ENCODE data around the gene TMEM72.
A peak's percentile ranks its signal among the peaks of the same experiment; 100 is the strongest.

The TMEM72 gene

DNA sequence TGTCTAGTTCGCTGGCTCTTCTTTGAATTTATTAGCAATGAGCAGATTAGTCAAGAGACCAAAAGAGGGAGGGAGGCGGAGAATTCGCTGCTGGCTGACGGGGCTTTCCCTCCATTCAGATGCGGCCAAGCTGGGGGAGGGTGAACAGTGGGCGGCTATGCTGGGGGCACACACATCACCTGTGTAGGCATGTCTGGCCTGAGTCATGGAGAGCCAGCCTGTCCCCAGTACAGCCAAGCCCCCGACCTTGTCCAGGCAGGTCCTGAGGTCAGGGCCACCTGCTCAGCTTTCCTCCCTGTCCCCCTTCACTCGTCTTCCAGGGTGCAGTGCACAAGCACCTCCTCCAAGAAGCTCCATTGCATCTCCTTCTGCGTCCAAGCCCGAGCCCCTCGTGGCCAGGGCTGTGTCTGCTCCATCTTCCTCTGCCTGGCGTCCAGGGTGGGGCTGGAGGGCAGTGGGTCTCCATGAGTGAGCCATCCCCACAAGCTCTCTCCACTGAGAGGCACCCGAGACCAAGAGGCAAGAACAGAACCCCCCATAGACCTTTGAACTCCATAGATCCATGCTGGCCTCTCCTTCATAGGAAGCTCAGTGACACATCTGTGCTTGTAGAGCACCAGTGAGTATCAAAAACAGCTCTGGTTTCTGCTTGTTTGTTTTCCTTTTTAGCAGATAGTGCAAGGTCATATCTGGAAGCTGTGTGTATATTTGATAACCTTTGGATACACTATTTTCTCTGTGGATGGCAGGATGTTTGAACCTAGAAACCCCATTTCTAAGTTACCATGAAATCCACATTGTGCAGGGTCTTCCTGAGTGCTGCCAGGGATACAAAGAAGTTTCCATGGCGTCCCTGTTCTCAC lies 69.4 kb downstream of the TMEM72 start:
- no peaks in the 10 kb centered on the region for H3K9me3 Mint-ChIP-seq
- no peak overlapping the region for H3K27ac Mint-ChIP-seq
- H3K4me1 Mint-ChIP-seq: peaks cover 5 to 14% of the 10 kb centered on the region in 2 donors

GRCh38 chr10:44981172-44982113 lies 70.3 kb downstream of the TMEM72 start:
- Mint-ChIP-seq H3K4me1 (peaks cover 3 to 9% of the 10 kb centered on the region in 2 donors), H3K27ac (no peak overlapping the region), H3K9me3 (no peaks in the 10 kb centered on the region), H3K36me3 (peaks cover 0 to 3% of the 10 kb centered on the region in 2 donors), H3K4me3 (no peak overlapping the region), H3K27me3 (peaks cover 0 to 13% of the 10 kb centered on the region in 2 donors)
- DNase-seq (no peak), ATAC-seq (replicated peaks) (peak; percentile 58 to 61)

More for the DNA sequence above, 69.4 kb downstream of the TMEM72 start:
- Mint-ChIP-seq H3K36me3 (peaks cover 0 to 3% of the 10 kb centered on the region in 2 donors), H3K4me3 (no peak overlapping the region), H3K27me3 (peaks cover 0 to 13% of the 10 kb centered on the region in 2 donors)
- ATAC-seq (replicated peaks) (peak in 1 of 2 donors; percentile 10), DNase-seq (no peak)

- ATAC-seq (replicated peaks) (no peak), DNase-seq (no peak)
- H3K4me3 Mint-ChIP-seq: no peak overlapping the region
- no peak overlapping the region for H3K27ac Mint-ChIP-seq
- H3K4me1 Mint-ChIP-seq: peaks cover 3 to 9% of the 10 kb centered on the region in 2 donors
- H3K27me3 Mint-ChIP-seq: peaks cover 0 to 10% of the 10 kb centered on the region in 2 donors
- peaks cover 0 to 3% of the 10 kb centered on the region in 2 donors for H3K36me3 Mint-ChIP-seq
- no peaks in the 10 kb centered on the region for H3K9me3 Mint-ChIP-seq
These were observed 71.0 kb downstream of the TMEM72 start for GRCh38 chr10:44982114-44982460.

- peaks cover 0 to 3% of the 10 kb centered on the region in 2 donors for H3K36me3 Mint-ChIP-seq
- no peak overlapping the region for H3K4me3 Mint-ChIP-seq
- no peaks in the 10 kb centered on the region for H3K9me3 Mint-ChIP-seq
- ATAC-seq (replicated peaks) (no peak), DNase-seq (no peak)
- peaks cover 0 to 9% of the 10 kb centered on the region in 2 donors for H3K27me3 Mint-ChIP-seq
- H3K27ac Mint-ChIP-seq: no peak overlapping the region
- H3K4me1 Mint-ChIP-seq: peaks cover 3 to 9% of the 10 kb centered on the region in 2 donors
These were observed 71.4 kb downstream of the TMEM72 start for GRCh38 chr10:44982496-44982895.

GRCh38 chr10:44983066-44983894 lies 72.1 kb downstream of the TMEM72 start:
- ATAC-seq (replicated peaks) (no peak), DNase-seq (no peak)
- Mint-ChIP-seq H3K4me1 (peaks cover 3 to 8% of the 10 kb centered on the region in 2 donors), H3K4me3 (no peak overlapping the region), H3K27me3 (peaks cover 0 to 9% of the 10 kb centered on the region in 2 donors), H3K36me3 (peaks cover 0 to 3% of the 10 kb centered on the region in 2 donors), H3K9me3 (no peaks in the 10 kb centered on the region), H3K27ac (no peak overlapping the region)

- peaks cover 0 to 3% of the 10 kb centered on the region in 2 donors for H3K36me3 Mint-ChIP-seq
- no peaks in the 10 kb centered on the region for H3K9me3 Mint-ChIP-seq
- peaks cover 0 to 9% of the 10 kb centered on the region in 2 donors for H3K27me3 Mint-ChIP-seq
These were observed 72.8 kb downstream of the TMEM72 start for GRCh38 chr10:44983895-44984278.

DNA sequence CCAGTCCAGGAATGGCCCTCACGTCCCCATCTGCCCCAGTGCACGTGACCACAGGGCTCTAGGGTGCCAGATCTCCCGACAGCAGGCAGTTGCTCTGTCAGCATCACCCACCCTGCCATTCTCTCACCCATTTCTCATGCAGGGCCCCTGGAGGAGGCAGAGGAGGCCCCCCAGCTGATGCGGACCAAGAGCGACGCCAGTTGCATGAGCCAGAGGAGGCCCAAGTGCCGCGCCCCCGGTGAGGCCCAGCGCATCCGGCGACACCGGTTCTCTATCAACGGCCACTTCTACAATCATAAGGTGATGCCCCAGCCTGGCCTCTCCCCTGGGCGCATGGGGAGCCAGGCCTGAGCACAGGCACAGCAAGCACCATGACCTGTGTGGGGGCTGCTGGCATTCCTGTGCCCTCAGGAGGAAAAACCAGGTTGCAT lies 73.5 kb downstream of the TMEM72 start:
- no peak overlapping the region for H3K4me3 Mint-ChIP-seq
- no peak overlapping the region for H3K27ac Mint-ChIP-seq
- H3K36me3 Mint-ChIP-seq: peaks cover 0 to 3% of the 10 kb centered on the region in 2 donors
- no peaks in the 10 kb centered on the region for H3K4me1 Mint-ChIP-seq
- ATAC-seq (replicated peaks) (no peak), DNase-seq (no peak)
- peaks cover 0 to 4% of the 10 kb centered on the region in 2 donors for H3K27me3 Mint-ChIP-seq
- H3K9me3 Mint-ChIP-seq: no peaks in the 10 kb centered on the region

More at GRCh38 chr10:44983895-44984278, 72.8 kb downstream of the TMEM72 start:
- DNase-seq (no peak), ATAC-seq (replicated peaks) (no peak)
- H3K27ac Mint-ChIP-seq: no peak overlapping the region
- H3K4me1 Mint-ChIP-seq: peaks cover 0 to 2% of the 10 kb centered on the region in 2 donors
- H3K4me3 Mint-ChIP-seq: no peak overlapping the region

DNA sequence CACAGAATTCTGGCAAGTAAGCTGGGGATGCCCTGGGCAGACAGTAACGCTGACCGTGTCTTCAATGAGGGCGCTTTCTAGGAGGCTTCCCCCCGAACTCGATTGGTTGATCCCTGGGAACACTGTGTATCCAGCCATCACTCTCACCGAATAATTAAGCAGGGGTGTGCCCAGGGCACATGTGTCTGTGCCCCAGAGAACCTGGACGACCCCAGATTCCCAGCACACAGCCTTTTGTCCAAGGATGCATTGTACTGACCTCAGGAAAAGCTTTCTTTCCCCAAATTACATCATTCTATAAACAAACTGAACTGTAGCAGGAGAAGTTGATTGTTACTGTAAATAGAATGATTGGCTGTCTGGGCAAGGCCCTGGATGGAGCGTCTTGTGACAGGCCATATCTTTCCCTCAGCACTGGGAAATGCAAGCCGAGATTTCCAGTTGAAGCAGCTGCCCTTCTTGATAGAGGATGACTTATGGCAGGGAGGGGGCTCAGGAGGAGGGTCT lies 74.1 kb downstream of the TMEM72 start:
- peaks cover 0 to 3% of the 10 kb centered on the region in 2 donors for H3K36me3 Mint-ChIP-seq
- peaks cover 0 to 6% of the 10 kb centered on the region in 2 donors for H3K27me3 Mint-ChIP-seq
- DNase-seq (no peak), ATAC-seq (replicated peaks) (no peak)
- H3K4me1 Mint-ChIP-seq: peaks cover 0 to under 1% of the 10 kb centered on the region in 2 donors
- no peak overlapping the region for H3K4me3 Mint-ChIP-seq
- no peaks in the 10 kb centered on the region for H3K9me3 Mint-ChIP-seq
- H3K27ac Mint-ChIP-seq: no peak overlapping the region

DNA sequence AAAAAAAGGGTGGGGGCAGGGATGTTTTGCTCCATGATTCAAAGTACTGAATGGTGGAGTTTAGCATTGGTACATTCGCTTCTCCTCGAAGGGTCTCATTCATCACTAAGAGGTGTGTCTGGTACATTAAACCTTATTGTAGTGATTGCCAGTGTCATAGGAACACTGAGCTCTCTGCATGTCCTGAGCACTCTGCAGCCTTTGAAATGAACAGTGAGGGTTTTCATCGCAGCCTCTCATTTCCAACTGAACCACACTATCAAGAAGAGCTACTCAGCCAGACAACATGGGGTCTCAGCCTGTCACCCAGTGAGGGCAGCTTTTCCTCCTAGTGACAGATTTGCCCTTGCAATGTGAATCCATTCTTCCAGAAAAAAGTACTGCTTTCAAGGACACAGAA lies 75.0 kb downstream of the TMEM72 start:
- DNase-seq (no peak), ATAC-seq (replicated peaks) (no peak)
- Mint-ChIP-seq H3K27me3 (peaks cover 0 to 9% of the 10 kb centered on the region in 2 donors), H3K27ac (no peak overlapping the region), H3K4me1 (peaks cover 0 to 2% of the 10 kb centered on the region in 2 donors), H3K4me3 (no peak overlapping the region), H3K9me3 (no peaks in the 10 kb centered on the region), H3K36me3 (peaks cover 0 to 3% of the 10 kb centered on the region in 2 donors)

All from stimulated activated naive B cell treated with anti-CD40 and anti-IgM and Interleukin-4, amounts not matched to agents 10 μg/mL and 1 μg/mL and 100 μg/mL, for 72 hours (primary cell).